C4-2B (cell line): ENCODE data around the gene MTR.

Source experiments
- CTCF ChIP-seq: fragments of 450-650 bp; conservative IDR thresholded peaks from 2 replicates; pipeline ENCODE4 v1.5.1; 2017; ENCODE audit warnings: mild to moderate bottlenecking
- ZFX ChIP-seq: fragments of 450-650 bp; IDR thresholded peaks from 2 replicates; pipeline ENCODE4 v1.6.1; 2017

GRCh38 chr1:236907205-236907604 lies 112.1 kb downstream of the MTR start:
- TF ChIP-seq CTCF (no peak), ZFX (no peak)
